Gastroesophageal sphincter (tissue), 4 donors: ENCODE measurements around the gene RUSC1. TPM values are rescaled to one million over a fixed set of nuclear protein-coding genes. Genes with fewer than 3 reads are reported as not detected.

Experiments
- ATAC-seq: fragments of 150-250 bp; one replicate; pipeline ENCODE4 v1.9.1; 2016; ENCODE audit warnings: mild to moderate bottlenecking, moderate library complexity
- H3K27ac ChIP-seq, 4 donors: fragments of 200-600 bp; sonication (generic) in 3 of 4; 1 replicate in 3 of 4; 2 replicates in 1 of 4; pipeline ENCODE4 v1.5.1; 2016 to 2019
- H3K27me3 ChIP-seq: fragments of 200-600 bp; sonication (generic); one replicate; pipeline ENCODE4 v1.5.1; 2019
- H3K36me3 ChIP-seq, 2 donors: fragments of 200-600 bp; sonication (generic); one replicate each; pipeline ENCODE4 v1.5.1; 2019; ENCODE audit warnings: control low read depth in 1 of 2
- H3K4me1 ChIP-seq, 3 donors: fragments of 200-600 bp; sonication (generic); 1 replicate in 2 of 3; 2 replicates in 1 of 3; pipeline ENCODE4 v1.5.1; 2016 to 2019; ENCODE audit warnings: control low read depth in 2 of 3
- H3K4me3 ChIP-seq, 2 donors: fragments of 200-600 bp; sonication (generic); one replicate each; pipeline ENCODE4 v1.5.1; 2019; ENCODE audit warnings: mild to moderate bottlenecking in 1 of 2, moderate library complexity in 1 of 2
- H3K9me3 ChIP-seq, 3 donors: fragments of 200-600 bp; sonication (generic); one replicate each; pipeline ENCODE4 v1.5.1; 2017 to 2019; ENCODE audit warnings: control low read depth in 2 of 3
- EP300 ChIP-seq: sonication (generic); formaldehyde crosslinking; IDR thresholded peaks from one replicate; pipeline ENCODE4 v1.6.1; 2017; ENCODE audit warnings: antibody characterized with exemption, mild to moderate bottlenecking
- POLR2A ChIP-seq, 2 donors: fragments of 450-650 bp; IDR thresholded peaks; one replicate each; pipeline ENCODE4 v1.6.1; 2017; ENCODE audit warnings: antibody characterized with exemption in 2 of 2, mild to moderate bottlenecking in 2 of 2, moderate library complexity in 1 of 2
- POLR2AphosphoS5 ChIP-seq: sonication (generic); formaldehyde crosslinking; IDR thresholded peaks from one replicate; pipeline ENCODE4 v1.6.1; 2017; ENCODE audit warnings: antibody characterized with exemption
- WGBS, 2 donors: methylation state at CpG; one replicate each; pipeline ENCODE4 v1.1.5; 2018; ENCODE audit warnings: low coverage in 1 of 2; 5-methylcytosine and 5-hydroxymethylcytosine counted together
- total RNA-seq, 4 donors: library from RNA; depleted of rRNA; stranded (reverse); fragments of >200 nt; gene quantifications; one replicate each; pipeline ENCODE4 v1.1.0, GENCODE V29; 2016
- TF ChIP-seq, protein P1 (sequence below), 4 experiments: fragments of 200-600 bp in 2 of 4; fragments of 450-650 bp in 2 of 4; sonication (generic) in 1 of 4; IDR thresholded peaks; one replicate each; pipeline ENCODE4 v1.5.1; 2017 to 2019; ENCODE audit warnings: antibody characterized with exemption in 4 of 4, mild to moderate bottlenecking in 2 of 4, moderate library complexity in 2 of 4

Gene RUSC1
- total RNA-seq, 4 donors from 2014 or later, result 10.8 to 34.2 (median 24.4) TPM

DNA sequence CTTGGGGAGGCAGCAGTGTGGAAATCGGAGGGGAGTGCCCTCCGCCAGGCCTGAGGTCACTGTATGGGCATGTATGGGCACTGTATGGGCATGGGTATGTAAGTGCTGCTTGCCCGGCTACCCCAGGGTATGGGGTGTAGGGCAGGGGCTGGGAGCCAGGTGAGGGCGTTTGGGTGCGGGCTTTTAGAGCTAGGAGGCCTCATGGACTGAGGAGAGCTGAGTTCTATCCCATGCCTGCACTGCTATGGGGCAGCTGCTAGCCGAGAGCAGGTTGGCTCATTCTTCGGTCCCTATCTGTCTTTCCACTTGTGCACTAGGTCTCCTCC, 24.8 kb upstream of the RUSC1 start:
- Histone ChIP-seq H3K27ac (no peak overlapping the region), H3K4me1 (peaks cover 0 to 15% (median 2%) of the 10 kb centered on the region in 3 donors), H3K4me3 (no peak overlapping the region), H3K36me3 (no peaks in the 10 kb centered on the region), H3K27me3 (peaks cover 54% of the 10 kb centered on the region), H3K9me3 (no peaks in the 10 kb centered on the region)
- TF ChIP-seq POLR2AphosphoS5 (no peak), POLR2A (IDR thresholded peaks at IDR 0.05) (no peak)
- TF ChIP-seq, protein P1, sequence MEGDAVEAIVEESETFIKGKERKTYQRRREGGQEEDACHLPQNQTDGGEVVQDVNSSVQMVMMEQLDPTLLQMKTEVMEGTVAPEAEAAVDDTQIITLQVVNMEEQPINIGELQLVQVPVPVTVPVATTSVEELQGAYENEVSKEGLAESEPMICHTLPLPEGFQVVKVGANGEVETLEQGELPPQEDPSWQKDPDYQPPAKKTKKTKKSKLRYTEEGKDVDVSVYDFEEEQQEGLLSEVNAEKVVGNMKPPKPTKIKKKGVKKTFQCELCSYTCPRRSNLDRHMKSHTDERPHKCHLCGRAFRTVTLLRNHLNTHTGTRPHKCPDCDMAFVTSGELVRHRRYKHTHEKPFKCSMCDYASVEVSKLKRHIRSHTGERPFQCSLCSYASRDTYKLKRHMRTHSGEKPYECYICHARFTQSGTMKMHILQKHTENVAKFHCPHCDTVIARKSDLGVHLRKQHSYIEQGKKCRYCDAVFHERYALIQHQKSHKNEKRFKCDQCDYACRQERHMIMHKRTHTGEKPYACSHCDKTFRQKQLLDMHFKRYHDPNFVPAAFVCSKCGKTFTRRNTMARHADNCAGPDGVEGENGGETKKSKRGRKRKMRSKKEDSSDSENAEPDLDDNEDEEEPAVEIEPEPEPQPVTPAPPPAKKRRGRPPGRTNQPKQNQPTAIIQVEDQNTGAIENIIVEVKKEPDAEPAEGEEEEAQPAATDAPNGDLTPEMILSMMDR (IDR thresholded peaks at IDR 0.05), result no peak
- no peak for ATAC-seq
- 92% methylated on average over 2 of the region's 7 CpGs; no CpG with 5 or more reads in 1 of the 2 donors for WGBS, 2 donors

DNA sequence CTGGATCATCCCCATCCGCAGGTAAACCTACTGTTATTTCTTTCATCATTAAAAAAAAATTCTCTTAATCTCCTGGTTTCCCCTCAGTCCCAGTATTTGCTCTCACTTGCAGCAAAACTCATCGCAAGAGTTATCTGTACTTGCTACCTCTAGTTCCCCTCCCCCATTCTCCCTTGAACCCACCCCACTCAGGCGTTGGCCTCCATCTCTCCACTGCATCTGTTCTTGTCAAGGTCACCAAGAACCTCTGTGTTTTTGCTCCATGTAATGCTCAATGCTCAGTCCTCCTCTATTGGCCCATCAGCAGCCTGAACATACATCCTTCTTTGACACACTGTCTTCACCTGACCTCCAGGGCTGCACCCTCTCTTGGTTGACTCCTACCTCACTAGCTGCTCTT, 24.0 kb upstream of the RUSC1 start:
- Histone ChIP-seq H3K27ac (no peak overlapping the region), H3K4me3 (no peak overlapping the region), H3K36me3 (no peaks in the 10 kb centered on the region), H3K27me3 (peaks cover 54% of the 10 kb centered on the region), H3K9me3 (no peaks in the 10 kb centered on the region), H3K4me1 (peaks cover 0 to 15% (median 2%) of the 10 kb centered on the region in 3 donors)
- no peak for TF ChIP-seq EP300
- ATAC-seq, result no peak
- WGBS, 2 donors, result 90 to 93% methylated on average over 3 of the region's 3 CpGs

DNA sequence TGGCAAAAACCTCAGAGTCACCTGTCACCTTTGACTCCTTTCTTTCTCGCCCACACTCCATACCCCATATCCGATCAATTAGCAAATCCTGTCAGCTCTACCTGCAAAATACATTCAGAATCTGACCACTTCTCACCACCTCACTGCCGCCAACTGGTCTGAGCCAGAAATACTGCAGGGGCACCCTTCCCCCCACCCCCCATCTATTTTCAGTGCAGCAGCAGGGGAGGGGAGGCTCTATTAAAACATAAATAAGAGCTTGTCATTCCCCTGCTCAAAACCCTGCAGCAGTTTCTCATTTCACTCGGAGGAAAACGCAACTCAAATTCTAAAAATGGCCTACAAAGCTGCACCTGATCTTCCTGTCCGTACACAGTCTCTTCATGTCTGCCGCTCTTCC, 23.3 kb upstream of the RUSC1 start:
- 56 to 60% methylated on average over 5 to 6 of the region's 7 CpGs for WGBS, 2 donors
- no peak for ATAC-seq
- no peaks in the 10 kb centered on the region for H3K9me3 ChIP-seq
- H3K4me1 ChIP-seq, result peaks cover 0 to 15% (median 2%) of the 10 kb centered on the region in 3 donors
- H3K27ac ChIP-seq, result no peak overlapping the region
- H3K36me3 ChIP-seq, result no peaks in the 10 kb centered on the region
- peaks cover 54% of the 10 kb centered on the region for H3K27me3 ChIP-seq
- TF ChIP-seq POLR2A (IDR thresholded peaks at IDR 0.05), result no peak
- TF ChIP-seq, protein P1 (IDR thresholded peaks at IDR 0.05), result no peak
- TF ChIP-seq POLR2AphosphoS5, result no peak
- TF ChIP-seq EP300, result no peak
- no peak overlapping the region for H3K4me3 ChIP-seq

DNA sequence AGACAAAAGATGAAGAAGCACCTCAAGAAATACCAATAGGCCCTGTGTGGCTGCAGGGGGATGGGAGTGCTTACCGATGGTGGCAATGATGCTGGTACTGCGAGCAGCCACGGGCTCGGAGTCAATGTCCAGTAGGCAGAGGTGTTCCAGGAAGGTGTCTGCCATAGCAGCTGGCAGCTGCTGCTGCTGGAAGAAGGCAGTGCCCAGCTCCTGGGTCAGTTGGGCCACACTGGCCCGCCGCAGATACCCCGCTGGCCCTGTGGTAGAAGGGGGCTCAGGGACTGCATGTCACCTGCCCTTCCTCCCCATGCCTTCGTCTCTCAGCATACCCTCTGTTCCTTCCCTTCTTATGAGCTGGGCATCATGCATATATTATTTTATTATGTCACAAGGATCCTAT, 20.7 kb upstream of the RUSC1 start:
- ATAC-seq, result no peak
- 95 to 100% methylated on average over 4 to 7 of the region's 8 CpGs for WGBS, 2 donors
- TF ChIP-seq, protein P1 (IDR thresholded peaks at IDR 0.05), result no peak
- no peak for TF ChIP-seq EP300
- no peak for TF ChIP-seq POLR2A (IDR thresholded peaks at IDR 0.05)
- TF ChIP-seq POLR2AphosphoS5, result no peak

DNA sequence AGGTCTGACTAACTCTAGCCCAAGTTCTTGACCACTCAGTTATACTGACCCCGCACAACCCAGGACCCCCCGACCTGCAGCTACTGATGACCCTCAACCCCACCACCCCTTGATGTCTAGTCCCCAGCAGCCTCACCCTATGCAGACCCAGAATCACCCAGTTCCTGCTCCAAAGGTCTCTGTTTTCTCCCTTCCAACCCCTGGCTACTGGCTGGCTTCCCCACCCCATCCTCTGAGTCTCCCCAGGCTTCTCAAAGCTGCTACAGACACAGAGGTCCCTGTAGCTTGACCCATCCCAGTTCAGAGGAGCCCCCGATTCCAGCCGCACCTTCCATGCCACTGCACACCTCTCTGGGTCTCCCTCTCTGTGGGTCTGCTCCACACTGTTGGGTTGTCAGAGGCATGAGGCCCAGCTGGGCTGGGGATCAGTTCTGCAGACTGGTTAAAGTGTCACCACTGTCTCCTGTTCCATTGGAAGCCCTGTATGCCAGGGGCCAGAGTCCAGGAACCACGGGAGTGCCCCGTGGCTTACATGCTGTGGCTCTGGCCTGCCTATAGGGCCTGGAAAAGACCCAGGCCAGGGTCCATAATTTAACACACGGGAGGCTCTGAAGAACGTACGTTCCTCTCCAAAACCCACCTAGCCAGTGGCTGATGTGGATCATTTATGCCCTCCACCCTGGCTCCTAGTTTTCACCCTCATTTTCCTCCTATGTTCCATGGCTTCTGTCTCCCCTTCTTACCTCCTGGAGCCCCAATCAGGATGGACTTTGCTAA, 20.0 kb upstream of the RUSC1 start:
- H3K27ac ChIP-seq, result no peak overlapping the region
- H3K27me3 ChIP-seq, result peaks cover 27% of the 10 kb centered on the region
- ATAC-seq, result no peak
- no peaks in the 10 kb centered on the region for H3K36me3 ChIP-seq
- H3K4me1 ChIP-seq, result peaks cover 0 to 2% (median 0%) of the 10 kb centered on the region in 3 donors
- H3K4me3 ChIP-seq, result no peak overlapping the region
- 80 to 100% methylated on average over 1 to 4 of the region's 9 CpGs for WGBS, 2 donors
- H3K9me3 ChIP-seq, result no peaks in the 10 kb centered on the region
- no peak for TF ChIP-seq POLR2AphosphoS5
- no peak for TF ChIP-seq POLR2A (IDR thresholded peaks at IDR 0.05)
- TF ChIP-seq, protein P1 (IDR thresholded peaks at IDR 0.05), result no peak
- TF ChIP-seq EP300, result no peak

More for the DNA sequence above, 20.7 kb upstream of the RUSC1 start:
- Histone ChIP-seq H3K9me3 (no peaks in the 10 kb centered on the region), H3K27ac (no peak overlapping the region), H3K36me3 (no peaks in the 10 kb centered on the region), H3K4me3 (no peak overlapping the region), H3K4me1 (peaks cover 0 to 9% (median 2%) of the 10 kb centered on the region in 3 donors), H3K27me3 (peaks cover 34% of the 10 kb centered on the region)
